NCI-H128 (cell line): Measurements from ENCODE around the gene OLFM3.

ENCODE experiments used
- DNase-seq: peaks from one replicate; lab custom pipeline; 2025; ENCODE audit not compliant: unreplicated experiment; lab: John Stamatoyannopoulos, UW

Gene OLFM3

GRCh38 chr1:101996825-101997465 is at the start of gene OLFM3:
Gene OLFM3 (minus strand): TSS chr1:101996926.
- no peak for DNase-seq

GRCh38 chr1:102045752-102046151 is 49.0 kb upstream of the OLFM3 start:
- no peak for DNase-seq

- no peak for DNase-seq
Measured at GRCh38 chr1:102032534-102032933, 35.8 kb upstream of the OLFM3 start.

GRCh38 chr1:102019530-102019929 is 22.8 kb upstream of the OLFM3 start:
- no peak for DNase-seq

GRCh38 chr1:102015728-102016127 is 19.0 kb upstream of the OLFM3 start:
- DNase-seq: no peak

GRCh38 chr1:102002057-102002456 is 5.3 kb upstream of the OLFM3 start:
- peak; percentile 65 for DNase-seq

- DNase-seq: no peak
Measured at GRCh38 chr1:101995984-101996745, 561 bp downstream of the OLFM3 start.

- no peak for DNase-seq
Measured at GRCh38 chr1:101993710-101994109, 3.0 kb downstream of the OLFM3 start.

GRCh38 chr1:101992821-101993575 is 3.7 kb downstream of the OLFM3 start:
- DNase-seq: no peak

- no peak for DNase-seq
Measured at GRCh38 chr1:101980974-101981373, 15.8 kb downstream of the OLFM3 start.

- no peak for DNase-seq
Measured at GRCh38 chr1:101977266-101977665, 19.5 kb downstream of the OLFM3 start.

GRCh38 chr1:101976161-101976560 is 20.6 kb downstream of the OLFM3 start:
- DNase-seq: no peak

GRCh38 chr1:101975371-101975770 is 21.4 kb downstream of the OLFM3 start:
- DNase-seq: no peak

- DNase-seq: no peak
Measured at GRCh38 chr1:101974599-101975274, 22.0 kb downstream of the OLFM3 start.

GRCh38 chr1:101971304-101971703 is 25.4 kb downstream of the OLFM3 start:
- no peak for DNase-seq

- DNase-seq: no peak
Measured at GRCh38 chr1:101967871-101968270, 28.9 kb downstream of the OLFM3 start.

- DNase-seq: no peak
Measured at GRCh38 chr1:101965341-101965740, 31.4 kb downstream of the OLFM3 start.

GRCh38 chr1:101964708-101965107 is 32.0 kb downstream of the OLFM3 start:
- no peak for DNase-seq

GRCh38 chr1:101960142-101960541 is 36.6 kb downstream of the OLFM3 start:
- no peak for DNase-seq

GRCh38 chr1:101959456-101959855 is 37.3 kb downstream of the OLFM3 start:
- no peak for DNase-seq

- no peak for DNase-seq
Measured at GRCh38 chr1:101957771-101958170, 39.0 kb downstream of the OLFM3 start.
